MM.1S (cell line): Measurements from ENCODE around the gene PRM2.

Experiments used
- CTCF ChIP-seq: fragments of 300-600 bp; sonication (generic); IDR thresholded peaks from 2 replicates; pipeline ENCODE4 v1.5.1; 2016; ENCODE audit warnings: antibody characterized with exemption, low read length, mixed read lengths
- EZH2 ChIP-seq: fragments of 300-600 bp; sonication (generic); optimal IDR thresholded peaks from 2 replicates; pipeline ENCODE3; 2017; ENCODE audit warnings: low read depth, mild to moderate bottlenecking, antibody characterized with exemption, low read length, mixed read lengths

GRCh38 chr16:11236461-11237254, 39.6 kb downstream of the PRM2 start:
- TF ChIP-seq CTCF (no peak), EZH2 (no peak)
